ENCODE measurements around the gene CHCHD3.

- TF ChIP-seq CTCF (IDR thresholded peaks at IDR 0.05) (no peak), POLR2A (IDR thresholded peaks at IDR 0.05) (no peak), POLR2AphosphoS5 (IDR thresholded peaks at IDR 0.05; ENCODE audit: insufficient read depth in 1 of 2, low read depth in 1 of 2) (no peak)
These were observed 30.4 kb upstream of the CHCHD3 start for GRCh38 chr7:133112335-133112734.

Measured in vagina (tissue), 2 donors.